ENCODE measurements around the gene E2F2. TPM values are rescaled to one million over a fixed set of nuclear protein-coding genes. Genes with fewer than 3 reads are reported as not detected.

Gene E2F2
- total and polyA plus RNA-seq, 2 of the 13 experiments (the other 11 are each of a cell fraction or from before 2014, with no cell fraction given) = 0.65 to 6.6 TPM

GRCh38 chr1:23539698-23540266 is 8.7 kb upstream of the E2F2 start (continued):
- TF ChIP-seq THRA (CRISPR knock-in tag; IDR thresholded peaks at IDR 0.05; ENCODE audit: borderline replicate concordance) = peak; percentile 37; the same call in 1 of the 2 replicates

- BruUV-seq (replicated peaks) = no TSS peak
- no peak overlapping the region for H2AFZ ChIP-seq (ENCODE audit: low read length)
- FAIRE-seq (no peak), DNase-seq (ENCODE audit: low spot score) (no peak), ATAC-seq (no peak)
- no peak overlapping the region for H3K4me3 ChIP-seq (replicated peaks in 1 of 3; ENCODE audit: insufficient read depth in 1 of 3, low read depth in 2 of 3, low read length in 3 of 3)
- POLR2A ChIA-PET = no interaction called here
- 14% methylated on average over 9 of the region's 9 CpGs for WGBS (ENCODE audit: low lambda C conversion rate)
- CTCF ChIA-PET (ENCODE audit: low intra/inter-chr PET ratio, low total read pairs) = no interaction called here
- no peaks in the 10 kb centered on the region for H3K9me3 ChIP-seq (ENCODE audit: low read length)
- H3K27me3 ChIP-seq (ENCODE audit: control insufficient read depth in 1 of 2, insufficient read depth in 2 of 2, low read length in 2 of 2) = no peaks in the 10 kb centered on the region
- no peaks in the 10 kb centered on the region for H4K20me1 ChIP-seq (ENCODE audit: insufficient read depth, low read length)
- intact Hi-C loops (cut with micrococcal nuclease; ENCODE audit: unreplicated experiment) (loop anchor here (10.0 kb wide), 1 partner anchor 173 kb away; the partner anchor contains the start of gene ZNF436), in situ Hi-C loops (cut with HindIII; ENCODE audit: extremely low pct_ligation_motif_present, low pct_unique_long_range_greater_than_20kb) (loop anchor here (10.0 kb wide), 1 partner anchor 193 kb away; the partner anchor contains the start of gene HNRNPR)
- H3K36me3 ChIP-seq (replicated peaks in 1 of 2; ENCODE audit: control insufficient read depth in 1 of 2, insufficient read depth in 2 of 2, low read length in 2 of 2) = no peaks in the 10 kb centered on the region
- H3K27ac ChIP-seq (ENCODE audit: extremely low read length, insufficient read depth, low read length) = no peak overlapping the region
- H3K9ac ChIP-seq (ENCODE audit: insufficient read depth, low read depth, low read length) = no peak overlapping the region
- H3K79me2 ChIP-seq (ENCODE audit: insufficient read depth, low read length) = no peaks in the 10 kb centered on the region
- peak overlapping the region; percentile 12; the same call in 1 of the 2 replicates for H3K4me2 ChIP-seq (ENCODE audit: low read depth, low read length)
- H3K4me1 ChIP-seq (ENCODE audit: insufficient read depth, low read length) = peaks cover 82% of the 10 kb centered on the region
- no peak for TF ChIP-seq GABPA (IDR thresholded peaks at IDR 0.05; ENCODE audit: low read depth, low read length)
- TF ChIP-seq GABPA (CRISPR knock-in tag; IDR thresholded peaks at IDR 0.05; ENCODE audit: low read depth) = 0 out of 2 replicates have a peak, but pooled peaks have one; percentile 15
- TF ChIP-seq NFAT5 (CRISPR knock-in tag; IDR thresholded peaks at IDR 0.05) = no peak
- TF ChIP-seq YEATS2 (CRISPR knock-in tag; IDR thresholded peaks at IDR 0.05; ENCODE audit: borderline replicate concordance) = no peak
- TF ChIP-seq MAFK (conservative IDR thresholded peaks at IDR 0.05 in 1 of 2, IDR thresholded peaks at IDR 0.05 in 1 of 2; ENCODE audit: low read length in 2 of 2) = peak; percentile 90 to 96
- peak; percentile 44; the same call in 1 of the 2 replicates for TF ChIP-seq GFI1 (CRISPR knock-in tag; IDR thresholded peaks at IDR 0.05; ENCODE audit: borderline replicate concordance)
- TF ChIP-seq SNAPC4 (CRISPR knock-in tag; IDR thresholded peaks at IDR 0.05) = no peak
- TF ChIP-seq NFE2L2 (IDR thresholded peaks at IDR 0.05; ENCODE audit: low read length) = peak; percentile 92
These were observed 6.4 kb upstream of the E2F2 start for GRCh38 chr1:23537296-23537973.

Data from HepG2 (cell line).